ENCODE data around the gene BCL2A1.

BCL2A1 gene

GRCh38 chr15:79957741-79958140 is 13.3 kb downstream of the BCL2A1 start:
- no peaks in the 10 kb centered on the region for H3K9me3 ChIP-seq (ENCODE audit: control insufficient read depth, low read length)
- H3K27ac ChIP-seq (ENCODE audit: low read depth, low read length, severe bottlenecking) = no peak overlapping the region
- no peaks in the 10 kb centered on the region for H3K4me1 ChIP-seq (ENCODE audit: control insufficient read depth, insufficient read depth, low read length, poor library complexity, severe bottlenecking)
- no peak overlapping the region for H3K4me3 ChIP-seq (ENCODE audit: extremely low read depth, insufficient read depth, low read length, poor library complexity, severe bottlenecking)
- H3K36me3 ChIP-seq (ENCODE audit: control insufficient read depth, insufficient read depth, low read length) = no peaks in the 10 kb centered on the region

- Histone ChIP-seq H3K36me3 (ENCODE audit: control insufficient read depth, insufficient read depth, low read length) (no peaks in the 10 kb centered on the region), H3K27ac (ENCODE audit: low read depth, low read length, severe bottlenecking) (no peak overlapping the region), H3K4me1 (ENCODE audit: control insufficient read depth, insufficient read depth, low read length, poor library complexity, severe bottlenecking) (no peaks in the 10 kb centered on the region), H3K9me3 (ENCODE audit: control insufficient read depth, low read length) (no peaks in the 10 kb centered on the region), H3K4me3 (ENCODE audit: extremely low read depth, insufficient read depth, low read length, poor library complexity, severe bottlenecking) (no peak overlapping the region)
- 63 to 93% methylated on average over 2 of the region's 4 CpGs for WGBS, 2 experiments (ENCODE audit: insufficient coverage in 2 of 2)
Observed at GRCh38 chr15:79956354-79956939, 14.5 kb downstream of the BCL2A1 start.

- no peaks in the 10 kb centered on the region for H3K4me1 ChIP-seq (ENCODE audit: control insufficient read depth, insufficient read depth, low read length, poor library complexity, severe bottlenecking)
- H3K4me3 ChIP-seq (ENCODE audit: extremely low read depth, insufficient read depth, low read length, poor library complexity, severe bottlenecking) = no peak overlapping the region
- H3K36me3 ChIP-seq (ENCODE audit: control insufficient read depth, insufficient read depth, low read length) = no peaks in the 10 kb centered on the region
- H3K27ac ChIP-seq (ENCODE audit: low read depth, low read length, severe bottlenecking) = no peak overlapping the region
- WGBS, 2 experiments (ENCODE audit: insufficient coverage in 2 of 2) = 83 to 100% methylated on average over 1 of the region's 2 CpGs
- no peaks in the 10 kb centered on the region for H3K9me3 ChIP-seq (ENCODE audit: control insufficient read depth, low read length)
Observed at GRCh38 chr15:79954661-79955060, 16.3 kb downstream of the BCL2A1 start.

- H3K27ac ChIP-seq (ENCODE audit: low read depth, low read length, severe bottlenecking) = no peak overlapping the region
- WGBS, 2 experiments (ENCODE audit: insufficient coverage in 2 of 2) = 100% methylated on average over 1 of the region's 1 CpG
- H3K4me3 ChIP-seq (ENCODE audit: extremely low read depth, insufficient read depth, low read length, poor library complexity, severe bottlenecking) = no peak overlapping the region
- H3K4me1 ChIP-seq (ENCODE audit: control insufficient read depth, insufficient read depth, low read length, poor library complexity, severe bottlenecking) = no peaks in the 10 kb centered on the region
- H3K36me3 ChIP-seq (ENCODE audit: control insufficient read depth, insufficient read depth, low read length) = no peaks in the 10 kb centered on the region
- H3K9me3 ChIP-seq (ENCODE audit: control insufficient read depth, low read length) = no peaks in the 10 kb centered on the region
Observed at GRCh38 chr15:79953951-79954444, 17.0 kb downstream of the BCL2A1 start.

GRCh38 chr15:79952329-79952728 is 18.7 kb downstream of the BCL2A1 start:
- H3K4me3 ChIP-seq (ENCODE audit: extremely low read depth, insufficient read depth, low read length, poor library complexity, severe bottlenecking) = no peak overlapping the region
- WGBS, 2 experiments (ENCODE audit: insufficient coverage in 2 of 2) = 78 to 93% methylated on average over 1 of the region's 2 CpGs
- no peak overlapping the region for H3K27ac ChIP-seq (ENCODE audit: low read depth, low read length, severe bottlenecking)
- H3K4me1 ChIP-seq (ENCODE audit: control insufficient read depth, insufficient read depth, low read length, poor library complexity, severe bottlenecking) = peaks cover 4% of the 10 kb centered on the region
- no peaks in the 10 kb centered on the region for H3K36me3 ChIP-seq (ENCODE audit: control insufficient read depth, insufficient read depth, low read length)
- no peaks in the 10 kb centered on the region for H3K9me3 ChIP-seq (ENCODE audit: control insufficient read depth, low read length)

GRCh38 chr15:79950247-79950646 is 20.7 kb downstream of the BCL2A1 start:
- no peaks in the 10 kb centered on the region for H3K36me3 ChIP-seq (ENCODE audit: control insufficient read depth, insufficient read depth, low read length)
- H3K4me1 ChIP-seq (ENCODE audit: control insufficient read depth, insufficient read depth, low read length, poor library complexity, severe bottlenecking) = peaks cover 4% of the 10 kb centered on the region
- WGBS, 2 experiments (ENCODE audit: insufficient coverage in 2 of 2) = 77% methylated on average over 2 of the region's 2 CpGs; no CpG with 5 or more reads in 1 of the 2 experiments
- H3K27ac ChIP-seq (ENCODE audit: low read depth, low read length, severe bottlenecking) = no peak overlapping the region
- no peaks in the 10 kb centered on the region for H3K9me3 ChIP-seq (ENCODE audit: control insufficient read depth, low read length)
- no peak overlapping the region for H3K4me3 ChIP-seq (ENCODE audit: extremely low read depth, insufficient read depth, low read length, poor library complexity, severe bottlenecking)

GRCh38 chr15:79948761-79949160 is 22.2 kb downstream of the BCL2A1 start:
- no peaks in the 10 kb centered on the region for H3K9me3 ChIP-seq (ENCODE audit: control insufficient read depth, low read length)
- H3K4me1 ChIP-seq (ENCODE audit: control insufficient read depth, insufficient read depth, low read length, poor library complexity, severe bottlenecking) = peaks cover 4% of the 10 kb centered on the region
- H3K27ac ChIP-seq (ENCODE audit: low read depth, low read length, severe bottlenecking) = no peak overlapping the region
- WGBS, 2 experiments (ENCODE audit: insufficient coverage in 2 of 2) = no CpG with 5 or more reads among the region's 3 CpGs
- H3K4me3 ChIP-seq (ENCODE audit: extremely low read depth, insufficient read depth, low read length, poor library complexity, severe bottlenecking) = no peak overlapping the region
- H3K36me3 ChIP-seq (ENCODE audit: control insufficient read depth, insufficient read depth, low read length) = no peaks in the 10 kb centered on the region

- Histone ChIP-seq H3K4me3 (ENCODE audit: extremely low read depth, insufficient read depth, low read length, poor library complexity, severe bottlenecking) (no peak overlapping the region), H3K4me1 (ENCODE audit: control insufficient read depth, insufficient read depth, low read length, poor library complexity, severe bottlenecking) (peaks cover 4% of the 10 kb centered on the region), H3K9me3 (ENCODE audit: control insufficient read depth, low read length) (no peaks in the 10 kb centered on the region), H3K36me3 (ENCODE audit: control insufficient read depth, insufficient read depth, low read length) (no peaks in the 10 kb centered on the region), H3K27ac (ENCODE audit: low read depth, low read length, severe bottlenecking) (no peak overlapping the region)
- 88 to 92% methylated on average over 7 to 10 of the region's 10 CpGs for WGBS, 2 experiments (ENCODE audit: insufficient coverage in 2 of 2)
Observed at GRCh38 chr15:79948095-79948695, 22.8 kb downstream of the BCL2A1 start.

GRCh38 chr15:79947009-79947408 is 24.0 kb downstream of the BCL2A1 start:
- no peak overlapping the region for H3K4me3 ChIP-seq (ENCODE audit: extremely low read depth, insufficient read depth, low read length, poor library complexity, severe bottlenecking)
- H3K36me3 ChIP-seq (ENCODE audit: control insufficient read depth, insufficient read depth, low read length) = no peaks in the 10 kb centered on the region
- H3K9me3 ChIP-seq (ENCODE audit: control insufficient read depth, low read length) = no peaks in the 10 kb centered on the region

GRCh38 chr15:79944622-79945021 is 26.4 kb downstream of the BCL2A1 start:
- WGBS, 2 experiments (ENCODE audit: insufficient coverage in 2 of 2) = 90 to 94% methylated on average over 7 of the region's 7 CpGs
- Histone ChIP-seq H3K9me3 (ENCODE audit: control insufficient read depth, low read length) (no peaks in the 10 kb centered on the region), H3K4me1 (ENCODE audit: control insufficient read depth, insufficient read depth, low read length, poor library complexity, severe bottlenecking) (peaks cover 4% of the 10 kb centered on the region), H3K36me3 (ENCODE audit: control insufficient read depth, insufficient read depth, low read length) (no peaks in the 10 kb centered on the region), H3K27ac (ENCODE audit: low read depth, low read length, severe bottlenecking) (no peak overlapping the region), H3K4me3 (ENCODE audit: extremely low read depth, insufficient read depth, low read length, poor library complexity, severe bottlenecking) (no peak overlapping the region)

More at GRCh38 chr15:79947009-79947408, 24.0 kb downstream of the BCL2A1 start:
- peaks cover 4% of the 10 kb centered on the region for H3K4me1 ChIP-seq (ENCODE audit: control insufficient read depth, insufficient read depth, low read length, poor library complexity, severe bottlenecking)
- no peak overlapping the region for H3K27ac ChIP-seq (ENCODE audit: low read depth, low read length, severe bottlenecking)

GRCh38 chr15:79943820-79944219 is 27.2 kb downstream of the BCL2A1 start:
- no CpG with 5 or more reads among the region's 1 CpG for WGBS, 2 experiments (ENCODE audit: insufficient coverage in 2 of 2)
- peaks cover 3% of the 10 kb centered on the region for H3K4me1 ChIP-seq (ENCODE audit: control insufficient read depth, insufficient read depth, low read length, poor library complexity, severe bottlenecking)
- no peaks in the 10 kb centered on the region for H3K9me3 ChIP-seq (ENCODE audit: control insufficient read depth, low read length)
- no peaks in the 10 kb centered on the region for H3K36me3 ChIP-seq (ENCODE audit: control insufficient read depth, insufficient read depth, low read length)
- H3K27ac ChIP-seq (ENCODE audit: low read depth, low read length, severe bottlenecking) = no peak overlapping the region
- H3K4me3 ChIP-seq (ENCODE audit: extremely low read depth, insufficient read depth, low read length, poor library complexity, severe bottlenecking) = no peak overlapping the region
